Measurements from ENCODE around the gene MRGPRG. TPM values are rescaled to one million over a fixed set of nuclear protein-coding genes. Genes with fewer than 3 reads are reported as not detected.

The MRGPRG gene
- total RNA-seq, 2 donors from 2014 or later, result not detected

DNA sequence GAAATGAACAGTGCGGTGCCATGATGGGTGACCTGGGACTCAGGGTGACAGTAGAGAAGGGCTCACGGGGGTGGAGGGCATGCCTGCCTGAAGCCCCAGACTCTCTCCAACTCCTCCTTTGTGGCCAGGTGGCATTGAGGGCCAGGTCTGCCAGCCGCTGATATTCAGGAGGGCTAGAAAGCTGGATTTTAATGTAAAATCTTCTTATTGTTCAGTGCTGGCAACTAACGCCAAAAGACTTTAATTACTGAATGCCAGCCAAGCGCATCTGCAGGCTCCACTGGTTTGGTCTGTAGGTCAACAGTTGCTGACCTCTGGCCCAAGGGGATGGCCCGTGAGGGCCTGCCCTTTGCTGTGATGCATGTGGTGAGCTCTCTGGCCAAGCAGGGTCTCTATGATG lies 10.3 kb downstream of the MRGPRG start:
- Histone ChIP-seq H3K4me1 (peaks cover 0 to 3% of the 10 kb centered on the region in 2 donors), H3K4me3 (no peak overlapping the region), H3K36me3 (no peaks in the 10 kb centered on the region), H3K9me3 (peaks cover 3 to 11% of the 10 kb centered on the region in 2 donors), H3K27me3 (peaks cover 0 to 7% of the 10 kb centered on the region in 2 donors), H3K27ac (no peak overlapping the region)
- TF ChIP-seq CTCF (IDR thresholded peaks at IDR 0.05), result no peak
- no peak for DNase-seq (ENCODE audit: low spot score)

DNA sequence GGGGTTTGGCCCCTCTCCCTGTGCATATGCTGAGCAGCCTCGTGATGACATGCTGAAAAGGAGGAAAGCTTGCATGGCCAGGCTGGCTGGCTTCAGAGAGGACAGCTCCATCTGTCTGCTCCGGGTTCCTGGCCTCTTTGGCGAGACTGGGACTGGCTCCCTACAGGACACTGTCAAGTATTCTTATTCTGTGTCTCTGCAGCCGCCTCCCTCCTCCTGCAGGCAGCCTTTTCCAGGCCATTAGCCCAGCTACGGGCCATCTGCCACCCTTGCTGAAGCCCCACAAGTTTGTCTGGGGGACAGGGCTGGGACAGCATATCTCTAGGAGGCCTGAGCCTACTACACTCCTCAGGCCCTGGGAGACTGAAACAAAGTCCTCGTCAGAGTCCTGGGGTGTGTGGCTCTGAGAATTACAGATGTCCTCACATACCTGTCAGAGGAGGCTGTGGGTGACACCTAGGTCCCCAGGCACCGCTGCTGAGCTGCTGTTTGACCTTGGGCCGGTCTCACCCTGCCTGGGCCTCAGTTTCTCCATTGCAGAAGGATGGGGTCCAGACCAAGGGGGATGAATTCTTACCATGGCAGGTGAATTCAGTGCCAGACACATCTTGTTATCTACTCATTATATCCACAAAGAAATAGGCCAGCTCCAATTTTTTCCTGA lies 11.0 kb downstream of the MRGPRG start:
- Histone ChIP-seq H3K27ac (no peak overlapping the region), H3K27me3 (peaks cover 0 to 13% of the 10 kb centered on the region in 2 donors), H3K4me1 (peaks cover 0 to 6% of the 10 kb centered on the region in 2 donors), H3K4me3 (no peak overlapping the region), H3K9me3 (peaks cover 3 to 11% of the 10 kb centered on the region in 2 donors), H3K36me3 (no peaks in the 10 kb centered on the region)
- no peak for TF ChIP-seq CTCF (IDR thresholded peaks at IDR 0.05)
- no peak for DNase-seq (ENCODE audit: low spot score)

DNA sequence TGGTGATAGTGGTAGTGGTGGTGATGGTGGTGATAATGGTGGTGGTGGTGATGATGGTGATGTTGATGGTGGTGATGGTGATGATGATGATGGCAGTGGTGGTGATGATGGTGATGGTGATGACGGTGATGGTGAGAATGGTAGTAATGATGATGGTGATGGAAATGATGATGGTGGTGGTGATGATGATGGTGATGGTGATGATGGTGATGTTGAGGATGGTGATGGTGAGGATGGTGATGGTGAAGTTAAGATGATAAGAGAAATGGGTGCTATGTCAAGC lies 11.8 kb downstream of the MRGPRG start:
- H3K27me3 ChIP-seq, result peaks cover 0 to 21% of the 10 kb centered on the region in 2 donors
- no peak for TF ChIP-seq CTCF (IDR thresholded peaks at IDR 0.05)
- no peak overlapping the region for H3K4me3 ChIP-seq
- H3K4me1 ChIP-seq, result peaks cover 0 to 6% of the 10 kb centered on the region in 2 donors
- DNase-seq (ENCODE audit: low spot score), result no peak
- H3K27ac ChIP-seq, result no peak overlapping the region
- H3K9me3 ChIP-seq, result peaks cover 3 to 8% of the 10 kb centered on the region in 2 donors
- no peaks in the 10 kb centered on the region for H3K36me3 ChIP-seq

GRCh38 chr11:3206156-3206921 lies 12.3 kb downstream of the MRGPRG start:
- Histone ChIP-seq H3K4me1 (peaks cover 0 to 6% of the 10 kb centered on the region in 2 donors), H3K27ac (no peak overlapping the region), H3K4me3 (no peak overlapping the region), H3K36me3 (no peaks in the 10 kb centered on the region), H3K9me3 (peaks cover 0 to 3% of the 10 kb centered on the region in 2 donors), H3K27me3 (peaks cover 0 to 24% of the 10 kb centered on the region in 2 donors)
- TF ChIP-seq CTCF (IDR thresholded peaks at IDR 0.05), result no peak
- DNase-seq (ENCODE audit: low spot score), result no peak

- peaks cover 0 to 24% of the 10 kb centered on the region in 2 donors for H3K27me3 ChIP-seq
- H3K9me3 ChIP-seq, result no peaks in the 10 kb centered on the region
- no peaks in the 10 kb centered on the region for H3K36me3 ChIP-seq
- no peak for TF ChIP-seq CTCF (IDR thresholded peaks at IDR 0.05)
- H3K4me1 ChIP-seq, result peaks cover 0 to 6% of the 10 kb centered on the region in 2 donors
- no peak overlapping the region for H3K27ac ChIP-seq
- no peak for DNase-seq (ENCODE audit: low spot score)
- no peak overlapping the region for H3K4me3 ChIP-seq
These were observed 13.1 kb downstream of the MRGPRG start for GRCh38 chr11:3205261-3206155.

Data from right atrium auricular region (tissue), 2 donors.